22Rv1 (cell line): Measurements from ENCODE around the gene LLGL1.

ENCODE experiments used
- H3K27ac ChIP-seq: fragments of 450-650 bp; 2 replicates; pipeline ENCODE4 v1.5.1; 2017
- ZFX ChIP-seq: fragments of 450-650 bp; IDR thresholded peaks from 2 replicates; pipeline ENCODE4 v1.6.1; 2017; ENCODE audit warnings: antibody characterized with exemption, borderline replicate concordance
- TF ChIP-seq, protein P1 (sequence below): fragments of 450-650 bp; IDR thresholded peaks from 2 replicates; pipeline ENCODE4 v1.5.1; 2017; ENCODE audit warnings: mild to moderate bottlenecking

Gene LLGL1

GRCh38 chr17:18263885-18264682 lies 38.6 kb downstream of the LLGL1 start:
- TF ChIP-seq, protein P1, sequence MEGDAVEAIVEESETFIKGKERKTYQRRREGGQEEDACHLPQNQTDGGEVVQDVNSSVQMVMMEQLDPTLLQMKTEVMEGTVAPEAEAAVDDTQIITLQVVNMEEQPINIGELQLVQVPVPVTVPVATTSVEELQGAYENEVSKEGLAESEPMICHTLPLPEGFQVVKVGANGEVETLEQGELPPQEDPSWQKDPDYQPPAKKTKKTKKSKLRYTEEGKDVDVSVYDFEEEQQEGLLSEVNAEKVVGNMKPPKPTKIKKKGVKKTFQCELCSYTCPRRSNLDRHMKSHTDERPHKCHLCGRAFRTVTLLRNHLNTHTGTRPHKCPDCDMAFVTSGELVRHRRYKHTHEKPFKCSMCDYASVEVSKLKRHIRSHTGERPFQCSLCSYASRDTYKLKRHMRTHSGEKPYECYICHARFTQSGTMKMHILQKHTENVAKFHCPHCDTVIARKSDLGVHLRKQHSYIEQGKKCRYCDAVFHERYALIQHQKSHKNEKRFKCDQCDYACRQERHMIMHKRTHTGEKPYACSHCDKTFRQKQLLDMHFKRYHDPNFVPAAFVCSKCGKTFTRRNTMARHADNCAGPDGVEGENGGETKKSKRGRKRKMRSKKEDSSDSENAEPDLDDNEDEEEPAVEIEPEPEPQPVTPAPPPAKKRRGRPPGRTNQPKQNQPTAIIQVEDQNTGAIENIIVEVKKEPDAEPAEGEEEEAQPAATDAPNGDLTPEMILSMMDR, result no peak
- no peak for TF ChIP-seq ZFX
- no peak overlapping the region for H3K27ac ChIP-seq

DNA sequence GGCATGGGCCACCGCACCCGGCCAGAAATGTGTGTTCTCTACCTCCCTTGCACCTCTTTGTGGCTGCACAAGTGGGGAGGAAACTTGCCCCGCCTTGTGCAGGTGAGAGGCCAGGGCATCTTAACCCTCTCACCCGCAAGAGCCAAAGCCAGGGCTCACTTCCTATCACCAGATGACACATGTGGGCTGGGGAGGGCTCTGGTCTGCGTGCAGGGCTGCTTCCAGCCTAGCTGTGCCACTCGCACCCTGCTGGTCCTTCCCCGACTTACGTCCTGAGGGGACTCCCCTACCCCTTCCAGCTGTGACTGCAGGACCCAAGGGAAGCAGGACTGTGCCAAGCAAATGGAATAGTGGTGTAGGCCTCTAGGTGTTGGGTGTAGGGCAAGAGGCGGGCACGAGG lies 41.9 kb downstream of the LLGL1 start:
- TF ChIP-seq ZFX, result no peak
- TF ChIP-seq, protein P1, result no peak
- H3K27ac ChIP-seq, result no peak overlapping the region; the same call in 1 of the 2 replicates

DNA sequence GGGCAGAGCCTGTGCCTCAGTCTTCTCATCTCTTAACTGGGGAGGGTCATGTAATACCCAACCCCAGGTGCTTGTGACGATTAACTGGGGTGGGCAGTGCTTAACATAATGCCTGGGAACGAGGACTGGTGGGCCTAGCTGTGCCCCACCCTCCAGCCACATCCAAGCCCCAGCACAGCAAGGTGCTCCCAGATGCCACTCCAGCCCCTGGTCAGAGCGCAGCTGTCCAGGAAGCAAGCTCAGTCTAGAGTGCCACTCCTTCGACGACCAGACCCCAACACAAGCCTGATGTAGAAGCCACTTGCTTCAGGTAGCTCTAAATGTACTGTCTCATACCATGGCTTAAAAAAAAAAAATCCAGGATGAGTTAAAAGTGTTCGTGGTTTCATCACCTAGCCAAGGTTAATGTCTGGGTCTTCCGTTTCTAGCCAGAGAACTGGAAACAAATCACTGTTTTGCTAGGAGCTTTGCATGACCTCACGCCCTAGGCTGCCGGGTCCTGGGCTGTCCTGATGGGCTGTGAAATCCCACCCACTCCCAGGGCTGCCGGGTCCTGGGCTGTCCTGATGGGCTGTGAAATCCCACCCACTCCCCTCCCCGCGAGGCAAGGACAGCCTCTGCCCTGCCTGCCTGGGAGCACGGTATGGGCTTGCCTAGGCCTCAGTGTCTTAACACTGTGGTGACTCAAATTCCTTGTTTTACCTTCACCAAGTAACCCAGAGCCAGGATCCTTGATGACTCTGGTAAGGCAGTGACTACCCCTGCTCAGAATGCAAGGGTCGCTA lies 42.7 kb downstream of the LLGL1 start:
- H3K27ac ChIP-seq, result peak overlapping the region; percentile 36
- TF ChIP-seq, protein P1, result no peak
- no peak for TF ChIP-seq ZFX

DNA sequence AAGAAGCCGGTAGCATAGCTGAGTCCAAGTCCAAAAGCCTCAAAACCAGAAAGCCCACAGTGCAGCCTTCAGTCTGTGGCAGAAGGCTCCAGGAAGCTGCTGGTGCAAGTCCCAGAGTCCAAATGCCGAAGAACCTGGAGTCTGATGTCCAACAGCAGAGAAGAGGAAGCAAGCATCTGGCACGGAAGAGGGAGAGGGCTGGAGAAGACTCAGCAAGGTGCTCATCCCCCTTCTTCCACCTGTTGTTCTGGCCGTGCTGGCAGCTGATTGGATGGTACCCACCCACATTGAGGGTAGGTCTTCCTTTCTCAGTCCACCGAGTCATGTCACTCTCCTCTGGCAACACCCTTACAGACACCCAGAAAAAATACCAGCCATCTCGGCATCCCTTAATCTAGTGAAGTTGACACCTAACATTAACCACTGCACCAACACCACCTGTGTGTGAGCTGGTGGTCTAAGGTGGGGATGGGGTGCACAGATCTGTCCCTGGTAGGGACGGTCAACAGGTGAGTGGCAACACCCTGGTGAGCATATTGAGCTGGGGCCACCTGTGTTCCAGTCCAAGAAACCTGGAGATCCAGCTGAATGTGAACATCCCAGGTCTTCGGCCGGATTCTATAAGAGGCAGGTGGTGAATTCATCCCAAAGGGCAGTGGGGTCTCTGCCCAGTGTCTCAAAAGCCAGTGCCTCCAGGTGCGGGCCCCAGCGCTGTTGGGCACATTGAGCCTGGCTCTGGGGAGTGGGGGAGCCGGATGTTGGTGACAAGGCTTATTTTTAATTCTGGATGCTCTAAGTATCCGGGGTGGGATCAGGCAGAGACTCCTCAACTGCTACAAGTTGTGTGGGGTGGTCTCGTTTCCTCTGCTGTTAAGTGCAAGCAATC lies 44.9 kb downstream of the LLGL1 start:
- H3K27ac ChIP-seq, result peak overlapping the region; percentile 36
- TF ChIP-seq, protein P1, result no peak
- TF ChIP-seq ZFX, result no peak

DNA sequence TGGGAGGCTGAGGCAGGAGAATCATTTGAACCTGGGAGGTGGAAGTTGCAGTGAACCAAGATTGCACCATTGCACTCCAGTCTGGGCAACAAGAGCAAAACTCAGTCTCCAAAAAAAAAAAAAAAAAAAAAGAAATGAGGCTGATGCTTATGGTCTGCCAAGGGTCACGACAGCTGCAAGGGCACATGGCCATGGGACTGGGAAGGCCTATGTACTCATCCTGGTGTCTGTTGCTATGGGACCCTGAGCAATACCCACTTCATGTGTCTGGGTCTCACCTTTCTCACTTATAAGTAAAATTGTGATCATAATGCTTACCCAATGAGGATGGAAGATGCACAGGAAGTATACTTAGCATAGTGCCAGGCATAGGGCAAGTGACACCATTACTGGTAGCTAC lies 51.6 kb downstream of the LLGL1 start:
- H3K27ac ChIP-seq, result no peak overlapping the region
- TF ChIP-seq, protein P1, result no peak
- TF ChIP-seq ZFX, result no peak

GRCh38 chr17:18278867-18279266 lies 53.4 kb downstream of the LLGL1 start:
- no peak overlapping the region for H3K27ac ChIP-seq
- no peak for TF ChIP-seq ZFX
- TF ChIP-seq, protein P1, result no peak
